Measurements from ENCODE around the gene SENP1.
A peak's percentile ranks its signal among the peaks of the same experiment; 100 is the strongest.
"Not testable (repeated sequence)": the region's sequence is repeated elsewhere in the genome, so short reads cannot be mapped to it uniquely, and the experiment has no call there.

Gene SENP1

DNA sequence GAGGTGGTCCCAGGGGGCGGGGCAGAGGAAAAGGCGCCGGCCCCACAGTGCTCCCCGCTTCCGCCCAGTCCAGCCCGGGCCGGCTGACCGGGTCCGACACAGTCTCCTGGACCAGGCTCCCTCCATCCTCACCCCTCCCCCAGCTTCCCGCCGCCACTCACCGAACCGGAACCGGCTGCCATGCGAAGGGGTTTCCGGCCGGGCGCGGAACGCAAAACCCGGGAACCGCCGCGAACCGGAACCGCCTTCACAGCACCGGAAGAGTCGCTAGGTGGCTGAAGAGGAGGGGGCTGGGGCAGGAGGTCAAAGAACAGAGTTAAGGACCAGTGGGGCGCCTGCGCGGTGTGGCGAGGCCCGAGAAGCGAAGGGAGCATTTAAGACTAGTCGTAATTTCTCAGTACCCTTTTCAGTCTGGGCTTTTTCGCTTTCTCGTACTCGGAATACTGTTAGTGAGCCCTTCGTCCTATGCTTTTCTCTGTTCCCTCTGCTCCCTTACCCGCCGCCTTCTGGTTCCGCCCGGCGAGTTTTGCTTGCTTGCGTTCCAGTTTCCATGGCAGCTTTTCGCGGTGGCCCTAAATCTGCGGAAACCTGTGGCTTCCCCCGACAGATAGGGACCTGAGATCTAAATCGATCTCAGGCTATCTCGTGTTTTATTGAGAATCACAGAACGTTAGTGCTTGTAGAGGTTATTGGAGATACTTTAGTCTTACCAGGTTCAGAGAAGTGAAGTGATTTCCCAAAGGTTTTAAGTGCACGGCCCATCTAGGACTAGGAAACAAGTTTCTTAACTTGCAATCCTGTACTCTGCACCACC, at the start of gene SENP1:
Gene SENP1, minus strand, starts transcription at position 213 of the 814 bp plus-strand sequence. CDS start 4,607 bp downstream, outside the sequence.
- peak; percentile 92 for DNase-seq

GRCh38 chr12:48151103-48151771, 45.4 kb upstream of the SENP1 start:
- no peak for DNase-seq

DNA sequence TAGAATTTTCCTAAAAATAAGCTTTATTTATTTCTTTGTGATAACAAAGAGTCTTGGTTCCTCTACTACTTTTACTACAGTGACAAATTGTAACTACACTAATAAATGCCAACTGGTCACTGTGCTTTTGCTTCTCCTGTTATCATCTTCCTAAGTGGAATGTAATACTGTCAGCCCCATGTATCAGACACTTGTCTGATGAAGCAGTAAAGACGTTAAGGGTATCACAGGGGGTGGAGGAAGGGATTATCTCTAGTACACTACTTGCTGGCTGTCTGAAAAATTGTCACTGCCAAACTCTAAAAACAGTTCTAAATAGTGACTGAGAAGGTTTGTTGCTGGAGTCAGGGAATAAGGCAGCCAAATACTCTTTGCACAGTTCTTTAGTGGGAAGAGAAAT, 40.1 kb upstream of the SENP1 start:
- DNase-seq = no peak

DNA sequence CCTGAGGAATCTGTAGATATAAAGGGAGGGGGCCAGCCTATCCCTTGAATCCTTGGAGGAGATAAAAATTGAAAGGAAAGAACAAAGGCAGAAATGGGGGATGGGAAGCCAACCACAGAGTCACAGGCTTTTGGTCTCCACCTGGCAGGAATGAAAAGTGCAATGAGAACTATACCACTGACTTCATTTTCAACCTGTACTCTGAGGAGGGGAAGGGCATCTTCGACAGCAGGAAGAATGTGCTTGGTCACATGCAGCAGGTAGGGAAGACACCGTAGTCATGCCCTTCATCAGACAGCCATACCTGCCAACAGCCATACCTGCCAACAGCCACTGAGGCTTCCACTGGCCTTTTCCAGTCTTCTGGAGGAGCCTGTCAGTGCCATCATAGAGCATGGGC, 38.0 kb upstream of the SENP1 start:
- no peak for DNase-seq

GRCh38 chr12:48142818-48143674, 37.2 kb upstream of the SENP1 start:
- no peak for DNase-seq

DNA sequence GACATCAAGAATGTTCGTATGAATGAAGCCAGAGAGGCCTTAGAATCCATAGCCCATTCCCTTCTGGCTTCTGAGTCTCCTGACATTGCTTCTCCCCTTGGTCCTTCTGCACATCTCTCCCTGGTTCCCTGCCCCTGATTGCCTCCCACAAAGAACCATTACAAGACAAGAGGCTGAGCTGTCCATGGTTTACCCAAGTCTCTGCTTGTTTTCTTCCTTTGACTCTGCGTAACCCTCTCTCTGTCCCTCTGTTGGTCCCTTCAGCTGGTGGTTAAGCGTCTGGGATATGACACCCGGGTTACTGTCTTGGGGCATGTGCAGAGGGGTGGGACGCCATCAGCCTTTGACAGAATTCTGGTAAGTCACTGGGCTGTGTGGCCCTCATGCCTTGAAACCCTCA, 29.1 kb upstream of the SENP1 start:
- DNase-seq = no peak

GRCh38 chr12:48132826-48133225, 26.9 kb upstream of the SENP1 start:
- DNase-seq = no peak

GRCh38 chr12:48131517-48131916, 25.6 kb upstream of the SENP1 start:
- no peak for DNase-seq

GRCh38 chr12:48129376-48129775, 23.5 kb upstream of the SENP1 start:
- DNase-seq = no peak

GRCh38 chr12:48128800-48129199, 22.9 kb upstream of the SENP1 start:
- DNase-seq = no peak

- no peak for DNase-seq
Measured at GRCh38 chr12:48126953-48127630, 21.2 kb upstream of the SENP1 start.

GRCh38 chr12:48125985-48126384, 20.1 kb upstream of the SENP1 start:
- DNase-seq = peak; percentile 24

GRCh38 chr12:48125542-48125941, 19.7 kb upstream of the SENP1 start:
- DNase-seq = not testable (repeated sequence)

- no peak for DNase-seq
Measured at GRCh38 chr12:48123169-48123568, 17.3 kb upstream of the SENP1 start.

GRCh38 chr12:48122065-48122834, 16.4 kb upstream of the SENP1 start:
- no peak for DNase-seq

- no peak for DNase-seq
Measured at GRCh38 chr12:48121522-48121921, 15.6 kb upstream of the SENP1 start.

DNA sequence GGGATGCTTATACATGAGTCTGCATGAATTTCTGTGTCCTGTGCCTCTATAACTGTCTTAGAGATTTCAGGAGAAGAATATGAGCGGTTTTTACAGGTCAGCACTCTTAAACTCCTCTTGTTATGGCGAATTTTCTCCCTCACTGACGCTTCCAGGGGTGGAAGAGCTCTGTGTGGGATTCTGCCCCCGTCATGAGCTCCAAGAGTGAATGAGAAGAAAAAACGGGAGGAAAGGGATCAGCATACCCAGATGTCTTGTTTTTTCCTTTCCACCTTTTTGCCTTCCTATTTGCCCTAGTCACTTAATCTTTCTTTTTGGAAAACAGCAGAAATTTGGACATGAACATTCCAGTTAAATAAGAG, 13.9 kb upstream of the SENP1 start:
- no peak for DNase-seq

GRCh38 chr12:48119078-48119833, 13.4 kb upstream of the SENP1 start, which contains the start of gene PFKM:
Gene PFKM (plus strand): TSS chr12:48119364. CDS start chr12:48122775, 3,411 bp downstream.
- DNase-seq = peak; percentile 91

DNA sequence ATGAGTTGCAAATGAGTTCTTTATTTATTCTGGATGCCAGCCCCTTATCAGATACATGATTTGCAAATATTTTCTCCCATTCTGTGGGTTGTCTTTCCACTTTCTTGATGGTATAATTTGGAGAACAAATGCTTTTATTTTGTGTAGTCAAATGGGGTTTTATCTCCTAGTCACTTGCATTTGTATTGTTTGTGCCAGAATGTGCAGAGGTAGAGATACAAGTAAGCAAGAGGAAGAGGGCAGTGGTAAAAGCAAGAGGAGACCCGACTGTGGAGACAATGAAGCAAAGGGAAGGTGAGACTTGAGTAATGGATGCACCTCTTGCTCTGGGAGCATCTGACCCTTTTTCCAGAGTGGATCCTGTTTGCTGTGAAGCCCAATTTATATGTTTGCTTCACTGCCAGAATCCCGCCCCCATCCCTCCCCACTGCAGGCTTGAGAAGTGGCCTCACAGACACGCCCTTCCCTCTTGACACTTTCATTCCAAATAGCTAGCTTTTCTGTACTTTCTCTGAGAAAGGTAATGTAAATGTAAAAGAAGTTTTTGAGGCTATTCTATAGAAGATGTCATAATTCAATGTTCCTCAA, 12.5 kb upstream of the SENP1 start:
- DNase-seq = peak; percentile 28

- no peak for DNase-seq
Measured at GRCh38 chr12:48115957-48116356, 10.1 kb upstream of the SENP1 start.

GRCh38 chr12:48111312-48111693, 5.4 kb upstream of the SENP1 start:
- DNase-seq = not testable (repeated sequence)
